GM03348 (cell line): ENCODE results near the gene VAV3.

Experiments
- DNase-seq: peaks from one replicate; pipeline ENCODE4 v3.0.0; 2012; ENCODE audit warnings: low spot score

VAV3 gene

GRCh38 chr1:107572674-107573211 is 392.2 kb downstream of the VAV3 start:
- DNase-seq, result peak; percentile 64

DNA sequence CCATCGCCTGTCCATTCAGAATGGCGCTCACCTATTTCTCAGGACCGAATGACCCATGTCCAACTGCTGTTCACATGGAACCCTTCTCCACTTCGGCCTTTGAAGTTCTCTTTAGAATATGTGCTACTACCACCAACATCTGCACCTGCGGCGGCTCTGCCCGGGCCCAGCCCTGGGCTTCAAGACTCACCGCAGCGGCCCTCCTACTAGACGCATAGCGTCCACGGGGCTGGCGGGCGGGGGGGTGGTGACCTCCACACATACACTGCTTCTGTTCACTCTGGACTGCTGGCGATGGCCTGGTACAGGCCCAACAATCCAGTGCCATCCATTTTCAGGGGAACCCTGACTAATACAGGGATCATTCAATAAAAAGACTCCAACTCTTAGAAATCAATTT is 394.2 kb downstream of the VAV3 start:
- no peak for DNase-seq

DNA sequence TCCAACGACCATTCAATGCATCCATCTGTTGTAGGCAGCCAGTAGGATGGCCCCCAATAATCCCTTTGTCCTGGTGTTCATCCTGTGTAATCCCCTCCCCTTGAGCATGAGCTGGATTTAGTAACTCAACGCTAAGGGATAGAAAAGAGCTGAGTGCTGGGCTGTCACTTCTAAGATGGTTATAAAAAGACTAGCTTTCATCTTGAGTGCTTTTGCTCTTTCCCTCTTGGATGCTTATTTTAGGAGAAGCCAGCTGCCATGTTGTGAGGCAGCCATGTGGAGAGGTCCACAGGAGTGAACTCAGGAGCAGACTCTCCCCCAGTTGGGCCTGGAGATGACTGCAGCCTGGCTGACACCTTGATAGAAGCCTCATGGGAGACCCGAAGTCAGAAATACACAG is 401.5 kb downstream of the VAV3 start:
- no peak for DNase-seq

GRCh38 chr1:107559881-107560280 is 405.1 kb downstream of the VAV3 start:
- no peak for DNase-seq

DNA sequence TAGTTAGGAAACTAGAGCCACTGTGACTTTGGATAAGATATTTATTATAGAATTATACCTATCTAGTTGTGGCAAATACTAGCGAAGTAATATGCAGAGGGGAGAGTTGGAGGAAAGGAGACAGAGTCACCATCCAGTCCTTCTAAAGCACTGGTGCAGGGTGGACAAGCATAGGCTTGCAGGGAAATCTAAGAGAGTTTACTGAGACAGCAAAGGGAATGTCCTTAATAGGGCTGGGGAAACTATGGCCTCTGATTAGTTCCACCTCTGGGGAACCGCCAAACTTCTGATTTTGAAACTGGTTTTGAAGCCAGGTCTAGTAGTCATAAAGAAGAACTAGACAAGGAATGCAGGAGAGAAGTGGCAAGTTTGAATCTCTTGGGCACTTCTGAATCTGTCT is 407.9 kb downstream of the VAV3 start:
- DNase-seq, result no peak

DNA sequence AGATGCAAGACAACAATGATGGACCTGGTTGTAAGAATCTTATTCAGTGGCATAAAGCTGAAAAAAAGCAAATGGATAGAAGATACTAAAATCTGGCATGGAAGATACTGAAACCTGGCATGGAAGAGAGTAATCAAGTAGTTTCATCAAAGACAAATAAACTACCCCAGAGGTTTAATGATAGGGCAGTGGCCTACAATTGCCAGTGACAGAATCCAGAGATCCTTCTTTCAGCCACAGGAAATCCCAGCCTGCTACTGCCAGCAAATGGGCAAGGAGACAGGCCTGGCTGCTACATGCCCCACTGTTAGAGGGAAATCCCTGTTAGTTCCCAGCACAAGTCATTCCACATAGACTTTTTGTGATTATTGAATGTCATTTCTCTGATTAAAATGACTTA is 409.4 kb downstream of the VAV3 start:
- DNase-seq, result no peak

GRCh38 chr1:107552781-107553180 is 412.2 kb downstream of the VAV3 start:
- DNase-seq, result no peak

DNA sequence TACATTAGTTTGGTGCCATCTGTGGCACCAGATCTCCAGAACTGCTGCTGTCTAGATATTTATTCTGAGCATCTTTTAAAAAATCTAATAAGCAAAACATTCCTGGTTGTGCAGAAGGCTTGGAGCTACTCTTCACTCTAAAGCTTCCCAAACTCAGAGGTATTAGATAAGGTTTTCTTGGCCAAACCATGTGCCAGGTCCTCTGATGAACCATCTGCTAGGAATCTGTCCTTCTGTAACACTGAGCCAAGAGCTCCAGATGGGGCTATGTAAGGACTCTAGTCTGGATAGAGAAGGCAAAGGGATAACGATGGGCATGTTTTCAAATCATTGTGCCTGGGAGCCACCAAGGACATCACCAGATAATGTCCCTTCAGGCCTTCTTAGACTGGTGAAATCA is 413.5 kb downstream of the VAV3 start:
- peak; percentile 21 for DNase-seq

- DNase-seq, result no peak
Measured at GRCh38 chr1:107550358-107550757, 414.6 kb downstream of the VAV3 start.

- DNase-seq, result no peak
Measured at GRCh38 chr1:107549152-107549810, 415.7 kb downstream of the VAV3 start.

DNA sequence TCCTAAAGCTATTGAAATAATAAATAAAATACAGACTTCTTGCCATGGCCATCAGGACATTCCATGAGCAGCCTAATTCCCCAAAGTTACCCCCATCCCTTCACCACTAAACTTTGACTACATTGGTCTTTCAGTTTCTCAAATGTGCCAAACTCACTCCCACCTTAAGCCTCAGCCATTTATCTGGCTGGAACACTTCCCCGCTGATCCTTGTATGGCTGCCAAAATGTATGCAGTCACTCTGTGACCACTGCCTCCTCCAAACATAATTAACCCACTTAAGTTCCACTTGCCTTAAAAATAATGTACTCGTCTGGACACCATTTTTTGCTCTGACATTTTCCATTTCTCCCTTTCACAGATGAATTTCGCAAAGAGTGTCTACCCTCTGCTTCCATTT is 416.7 kb downstream of the VAV3 start:
- no peak for DNase-seq

DNA sequence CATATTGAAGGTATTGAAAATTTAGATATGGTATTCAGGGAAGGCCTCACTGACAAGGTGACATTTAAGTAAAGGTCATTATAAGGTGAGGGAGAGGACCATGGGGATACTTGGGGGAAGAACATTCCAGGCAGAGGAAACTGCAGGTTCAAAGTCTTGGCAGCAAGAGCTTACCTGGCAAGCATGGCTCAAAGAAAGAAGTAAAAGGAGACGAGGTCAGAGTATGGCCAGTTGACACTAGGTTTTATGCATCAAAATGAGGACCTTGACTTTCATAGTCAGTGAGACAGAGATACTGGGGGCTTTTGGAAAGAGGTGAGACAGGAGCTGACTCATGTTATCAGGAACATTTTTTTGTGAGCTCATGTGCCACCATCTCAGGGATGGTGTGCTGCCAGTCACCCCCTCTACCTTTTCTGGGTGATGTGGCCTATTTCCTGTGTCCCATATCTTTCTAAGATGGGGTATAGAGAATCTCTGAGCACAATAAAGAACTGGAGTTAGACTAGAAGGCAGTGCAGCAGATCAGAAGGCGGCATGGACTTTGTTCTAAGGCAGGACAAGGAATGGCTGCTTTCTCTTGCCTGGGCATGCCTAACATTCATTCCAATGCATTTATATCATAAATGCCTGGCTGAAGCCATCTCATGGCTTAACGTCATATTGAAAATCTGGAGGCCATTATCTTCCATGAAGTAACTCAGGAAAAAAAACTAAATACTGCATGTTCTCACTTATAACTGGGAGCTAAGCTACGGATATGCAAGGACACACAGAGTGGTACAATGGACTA is 417.4 kb downstream of the VAV3 start:
- no peak for DNase-seq

- DNase-seq, result no peak
Measured at GRCh38 chr1:107546576-107546975, 418.4 kb downstream of the VAV3 start.

DNA sequence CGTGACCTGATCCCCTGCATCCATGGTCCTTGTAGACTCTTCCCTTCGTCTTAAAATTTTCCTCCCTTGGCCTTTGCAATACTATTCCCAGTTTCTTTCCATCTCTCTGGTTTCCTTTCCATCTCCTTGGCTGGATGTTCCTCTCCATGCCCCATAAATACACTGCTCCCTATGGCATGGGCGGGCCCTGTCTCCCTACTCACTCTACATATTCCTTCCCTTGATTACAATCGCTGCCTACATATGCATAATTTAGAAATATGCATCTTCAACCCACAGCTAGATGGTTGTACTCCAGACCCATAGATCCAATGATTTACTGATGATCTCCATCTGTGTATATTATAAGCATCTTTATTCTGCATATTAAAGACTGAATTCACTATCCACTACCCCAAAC is 419.1 kb downstream of the VAV3 start:
- no peak for DNase-seq

GRCh38 chr1:107545056-107545577 is 419.9 kb downstream of the VAV3 start:
- no peak for DNase-seq

GRCh38 chr1:107544285-107544684 is 420.7 kb downstream of the VAV3 start:
- DNase-seq, result no peak

DNA sequence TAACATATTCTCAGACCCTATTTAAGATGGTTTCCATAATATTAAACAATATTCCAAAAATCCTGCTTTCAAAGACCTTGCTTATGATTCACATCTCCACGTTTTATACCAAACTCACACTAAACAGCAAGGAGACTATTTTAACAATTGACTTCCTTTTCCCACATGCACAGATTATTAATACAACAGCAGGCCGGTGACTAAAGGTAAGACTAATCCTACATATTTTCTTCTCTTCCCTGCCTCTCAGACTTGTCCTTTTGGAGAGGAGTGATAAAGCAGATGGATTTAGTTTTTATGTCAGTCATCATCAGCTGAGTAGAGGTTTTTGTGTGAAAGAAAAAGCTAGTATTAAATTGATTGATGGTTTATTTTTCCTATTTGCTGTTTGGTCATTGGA is 423.6 kb downstream of the VAV3 start:
- no peak for DNase-seq

DNA sequence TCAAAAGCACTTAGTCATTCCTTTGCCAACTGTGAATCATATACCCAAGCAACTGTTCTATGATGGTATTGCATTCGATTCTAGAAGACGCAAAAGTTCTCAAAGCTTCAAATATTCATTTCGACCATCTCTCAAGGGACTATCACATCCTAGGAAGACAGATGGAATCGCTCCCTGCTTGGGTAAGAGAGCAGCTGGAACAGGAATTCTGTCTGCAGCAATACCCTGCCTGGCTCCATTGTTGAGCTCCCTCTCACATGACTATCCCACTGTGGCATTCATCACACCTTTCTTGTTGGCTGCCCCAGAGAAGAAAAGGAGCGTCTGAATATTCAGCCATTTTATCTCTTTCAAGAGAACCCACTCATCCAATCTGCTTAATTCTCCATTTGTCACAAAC is 426.5 kb downstream of the VAV3 start:
- DNase-seq, result no peak

GRCh38 chr1:107536266-107536665 is 428.7 kb downstream of the VAV3 start:
- no peak for DNase-seq

GRCh38 chr1:107535091-107535490 is 429.9 kb downstream of the VAV3 start:
- DNase-seq, result no peak

DNA sequence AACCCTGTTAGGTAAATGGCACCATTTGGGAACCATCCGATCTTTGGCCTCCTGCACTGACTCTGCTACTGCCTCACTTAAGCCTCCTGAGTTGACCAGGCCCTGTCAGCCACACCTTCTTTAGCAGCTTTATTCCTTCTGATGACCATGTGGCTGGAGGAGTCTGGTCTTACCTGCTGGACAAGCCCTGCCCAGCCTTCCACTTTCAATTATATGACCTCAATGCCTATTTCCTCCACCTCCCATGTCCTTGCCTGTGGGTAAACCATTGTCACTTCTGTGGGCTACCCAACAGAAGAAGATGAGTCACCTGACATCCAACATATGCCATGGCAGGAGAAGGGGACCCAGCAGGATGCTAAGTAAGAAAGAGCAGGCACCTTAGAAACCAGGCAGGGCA is 430.3 kb downstream of the VAV3 start:
- DNase-seq, result no peak

GRCh38 chr1:107533436-107533835 is 431.5 kb downstream of the VAV3 start:
- no peak for DNase-seq

DNA sequence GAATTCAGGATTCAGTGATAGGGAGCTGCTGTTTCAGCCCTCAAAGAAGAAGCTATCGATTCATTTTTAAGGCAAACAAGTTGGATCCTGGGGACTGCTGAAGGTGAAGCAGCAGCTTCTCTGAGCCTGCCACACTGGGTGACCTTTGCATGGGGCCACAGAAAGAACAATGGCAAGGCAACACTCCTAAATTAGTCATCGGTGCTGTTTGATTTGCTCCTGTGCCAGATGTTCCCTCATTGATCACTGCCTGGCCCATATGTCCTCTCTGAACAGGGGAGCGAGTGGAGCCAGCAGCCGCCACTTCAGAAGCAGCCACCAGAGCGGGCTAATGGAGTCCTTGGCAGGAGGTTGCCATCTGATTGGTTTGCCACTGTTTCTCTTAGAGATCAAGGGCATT is 432.7 kb downstream of the VAV3 start:
- DNase-seq, result no peak
